Measurements from ENCODE around the gene NOTCH2. TPM values are rescaled to one million over a fixed set of nuclear protein-coding genes. Genes with fewer than 3 reads are reported as not detected.

NOTCH2 gene
- total RNA-seq, 1 experiment from 2014 or later = 61.5 TPM

GRCh38 chr1:119946724-119947123, 122.7 kb downstream of the NOTCH2 start:
- no peak for TF ChIP-seq CTCF (conservative IDR thresholded peaks at IDR 0.05; ENCODE audit: low read depth, low read length)
- TF ChIP-seq EZH2phosphoT487 (IDR thresholded peaks at IDR 0.05; ENCODE audit: borderline replicate concordance, low read length) = no peak
- no peak for TF ChIP-seq EZH2 (IDR thresholded peaks at IDR 0.05; ENCODE audit: low read length, unreplicated experiment)
- ChIA-PET CTCF (no interaction called here), POLR2A (ENCODE audit: unreplicated experiment) (no interaction called here)
- ATAC-seq = no peak
- Histone ChIP-seq H2AFZ (ENCODE audit: low read length) (no peak overlapping the region), H3K27ac (ENCODE audit: low read length) (peak overlapping the region; percentile 66), H3F3A (ENCODE audit: low read length, unreplicated experiment) (no peaks in the 10 kb centered on the region), H3K9me3 (ENCODE audit: low read length) (no peaks in the 10 kb centered on the region), H3K36me3 (ENCODE audit: low read depth, low read length) (peaks cover 21% of the 10 kb centered on the region; the same call in 1 of the 2 replicates), H3K79me2 (ENCODE audit: low read length) (no peaks in the 10 kb centered on the region), H3K9ac (ENCODE audit: low read length) (no peak overlapping the region), H3K4me1 (ENCODE audit: insufficient read depth, low read length) (peaks cover 21% of the 10 kb centered on the region), H3K4me2 (ENCODE audit: low read length) (peak overlapping the region; percentile 70), H3K4me3 (ENCODE audit: low read length) (peak overlapping the region; percentile 15; the same call in 1 of the 2 replicates), H3K27me3 (ENCODE audit: low read length) (no peaks in the 10 kb centered on the region), H4K20me1 (ENCODE audit: low read length) (no peaks in the 10 kb centered on the region), H3K9me2 (replicated peaks; ENCODE audit: low read length) (no peaks in the 10 kb centered on the region)
- BruUV-seq (replicated peaks) = no TSS peak
- DNase-seq = no peak
- intact Hi-C loops (cut with micrococcal nuclease) = loop anchor here (1.0 to 5.0 kb wide), 2 partner anchors 74 to 137 kb away; no protein-coding TSS in a partner anchor

- Histone ChIP-seq H3K27me3 (ENCODE audit: low read length) (no peaks in the 10 kb centered on the region), H3K4me2 (ENCODE audit: low read length) (no peak overlapping the region), H3F3A (ENCODE audit: low read length, unreplicated experiment) (no peaks in the 10 kb centered on the region), H2AFZ (ENCODE audit: low read length) (no peak overlapping the region), H3K9me2 (replicated peaks; ENCODE audit: low read length) (no peaks in the 10 kb centered on the region), H3K27ac (ENCODE audit: low read length) (no peak overlapping the region), H4K20me1 (ENCODE audit: low read length) (no peaks in the 10 kb centered on the region), H3K9me3 (ENCODE audit: low read length) (no peaks in the 10 kb centered on the region), H3K9ac (ENCODE audit: low read length) (no peak overlapping the region), H3K79me2 (ENCODE audit: low read length) (no peaks in the 10 kb centered on the region), H3K36me3 (ENCODE audit: low read depth, low read length) (peaks cover 17% of the 10 kb centered on the region), H3K4me1 (ENCODE audit: insufficient read depth, low read length) (peaks cover 19% of the 10 kb centered on the region), H3K4me3 (ENCODE audit: low read length) (no peak overlapping the region)
- ChIA-PET POLR2A (ENCODE audit: unreplicated experiment) (no interaction called here), CTCF (no interaction called here)
- intact Hi-C loops (cut with micrococcal nuclease) = no loop called here
- no peak for DNase-seq
- TF ChIP-seq EZH2 (IDR thresholded peaks at IDR 0.05; ENCODE audit: low read length, unreplicated experiment) (no peak), EZH2phosphoT487 (IDR thresholded peaks at IDR 0.05; ENCODE audit: borderline replicate concordance, low read length) (no peak), CTCF (conservative IDR thresholded peaks at IDR 0.05; ENCODE audit: low read depth, low read length) (no peak)
- no TSS peak for BruUV-seq (replicated peaks)
- no peak for ATAC-seq
Measured at GRCh38 chr1:119943216-119943615, 126.2 kb downstream of the NOTCH2 start.

GRCh38 chr1:119941392-119941791, 128.1 kb downstream of the NOTCH2 start:
- BruUV-seq (replicated peaks) = no TSS peak
- ChIA-PET CTCF (no interaction called here), POLR2A (ENCODE audit: unreplicated experiment) (no interaction called here)
- H3K36me3 ChIP-seq (ENCODE audit: low read depth, low read length) = peaks cover 32% of the 10 kb centered on the region
- H3K9me3 ChIP-seq (ENCODE audit: low read length) = no peaks in the 10 kb centered on the region
- intact Hi-C loops (cut with micrococcal nuclease) = no loop called here
- TF ChIP-seq EZH2phosphoT487 (IDR thresholded peaks at IDR 0.05; ENCODE audit: borderline replicate concordance, low read length) = no peak
- no peak for TF ChIP-seq CTCF (conservative IDR thresholded peaks at IDR 0.05; ENCODE audit: low read depth, low read length)
- no peak for TF ChIP-seq EZH2 (IDR thresholded peaks at IDR 0.05; ENCODE audit: low read length, unreplicated experiment)
- no peak overlapping the region for H3K9ac ChIP-seq (ENCODE audit: low read length)
- H3K79me2 ChIP-seq (ENCODE audit: low read length) = no peaks in the 10 kb centered on the region
- H2AFZ ChIP-seq (ENCODE audit: low read length) = no peak overlapping the region
- H3K27me3 ChIP-seq (ENCODE audit: low read length) = no peaks in the 10 kb centered on the region
- H3F3A ChIP-seq (ENCODE audit: low read length, unreplicated experiment) = no peaks in the 10 kb centered on the region
- peaks cover 1% of the 10 kb centered on the region for H3K4me1 ChIP-seq (ENCODE audit: insufficient read depth, low read length)
- H3K4me2 ChIP-seq (ENCODE audit: low read length) = no peak overlapping the region
- no peak overlapping the region for H3K27ac ChIP-seq (ENCODE audit: low read length)
- DNase-seq (no peak), ATAC-seq (no peak)
- H4K20me1 ChIP-seq (ENCODE audit: low read length) = no peaks in the 10 kb centered on the region
- no peak overlapping the region for H3K4me3 ChIP-seq (ENCODE audit: low read length)
- no peaks in the 10 kb centered on the region for H3K9me2 ChIP-seq (replicated peaks; ENCODE audit: low read length)

All from PC-3 (cell line).